GM21367 (cell line): ENCODE results near the gene PCDHB8.
"Not testable (repeated sequence)": the region's sequence is repeated elsewhere in the genome, so short reads cannot be mapped to it uniquely, and the experiment has no call there.

Experiments
- ATAC-seq: cut with Tn5 transposase; IDR thresholded peaks from one replicate; pipeline ENCODE4 v1.9.1; 2021; ENCODE audit not compliant: unreplicated experiment

Gene PCDHB8

GRCh38 chr5:141177577-141178191 is at the start of gene PCDHB8:
Gene PCDHB8, plus strand, starts transcription at chr5:141177790. Its CDS starts 245 bp downstream, at chr5:141178035.
- ATAC-seq, result not testable (repeated sequence)

GRCh38 chr5:141135030-141135717 is 42.4 kb upstream of the PCDHB8 start, which contains the start of gene PCDHB5:
Gene PCDHB5, plus strand, starts transcription at chr5:141135206. Its CDS starts 229 bp downstream, at chr5:141135435.
- ATAC-seq, result no peak

DNA sequence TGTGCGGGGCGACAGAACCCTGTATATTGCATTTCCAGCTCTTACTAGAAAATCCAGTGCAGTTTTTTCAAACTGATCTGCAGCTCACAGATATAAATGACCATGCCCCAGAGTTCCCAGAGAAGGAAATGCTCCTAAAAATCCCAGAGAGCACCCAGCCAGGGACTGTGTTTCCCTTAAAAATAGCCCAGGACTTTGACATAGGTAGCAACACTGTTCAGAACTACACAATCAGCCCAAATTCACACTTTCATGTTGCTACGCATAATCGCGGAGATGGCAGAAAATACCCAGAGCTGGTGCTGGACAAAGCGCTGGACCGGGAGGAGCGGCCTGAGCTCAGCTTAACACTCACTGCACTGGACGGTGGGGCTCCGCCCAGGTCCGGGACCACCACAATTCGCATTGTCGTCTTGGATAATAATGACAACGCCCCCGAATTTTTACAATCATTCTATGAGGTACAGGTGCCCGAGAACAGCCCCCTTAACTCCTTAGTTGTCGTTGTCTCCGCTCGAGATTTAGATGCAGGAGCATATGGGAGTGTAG is 41.8 kb upstream of the PCDHB8 start:
- no peak for ATAC-seq

DNA sequence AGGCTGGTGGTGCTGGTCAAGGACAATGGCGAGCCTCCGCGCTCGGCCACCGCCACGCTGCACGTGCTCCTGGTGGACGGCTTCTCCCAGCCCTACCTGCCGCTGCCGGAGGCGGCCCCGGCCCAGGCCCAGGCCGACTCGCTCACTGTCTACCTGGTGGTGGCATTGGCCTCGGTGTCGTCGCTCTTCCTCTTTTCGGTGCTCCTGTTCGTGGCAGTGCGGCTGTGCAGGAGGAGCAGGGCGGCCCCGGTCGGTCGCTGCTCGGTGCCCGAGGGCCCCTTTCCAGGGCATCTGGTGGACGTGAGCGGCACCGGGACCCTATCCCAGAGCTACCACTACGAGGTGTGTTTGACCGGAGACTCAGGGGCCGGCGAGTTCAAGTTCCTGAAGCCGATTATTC is 40.2 kb upstream of the PCDHB8 start:
- not testable (repeated sequence) for ATAC-seq

DNA sequence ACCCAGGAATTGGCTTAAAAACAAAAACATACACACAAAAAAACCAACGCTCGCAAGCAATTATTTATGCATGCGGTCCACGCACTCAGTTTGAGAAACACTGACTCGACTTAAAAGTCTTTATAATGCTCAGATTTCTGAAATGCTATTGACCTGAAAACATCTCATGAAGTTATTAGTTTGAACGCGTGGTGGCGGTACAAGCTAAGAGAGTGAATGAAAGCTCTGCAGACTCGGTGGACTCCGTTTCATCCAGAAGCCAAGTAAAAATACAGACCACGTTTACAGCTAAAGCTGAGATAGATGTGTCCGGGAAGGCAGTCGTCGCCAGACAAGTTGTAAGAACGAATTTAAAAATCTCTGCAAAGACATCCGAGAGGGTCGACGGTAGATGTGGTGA is 27.8 kb upstream of the PCDHB8 start, which contains the start of gene PCDHB6:
Gene PCDHB6 (plus strand): TSS at position 246 of the 400 bp plus-strand sequence. CDS start 201 bp downstream, outside the sequence.
- no peak for ATAC-seq

DNA sequence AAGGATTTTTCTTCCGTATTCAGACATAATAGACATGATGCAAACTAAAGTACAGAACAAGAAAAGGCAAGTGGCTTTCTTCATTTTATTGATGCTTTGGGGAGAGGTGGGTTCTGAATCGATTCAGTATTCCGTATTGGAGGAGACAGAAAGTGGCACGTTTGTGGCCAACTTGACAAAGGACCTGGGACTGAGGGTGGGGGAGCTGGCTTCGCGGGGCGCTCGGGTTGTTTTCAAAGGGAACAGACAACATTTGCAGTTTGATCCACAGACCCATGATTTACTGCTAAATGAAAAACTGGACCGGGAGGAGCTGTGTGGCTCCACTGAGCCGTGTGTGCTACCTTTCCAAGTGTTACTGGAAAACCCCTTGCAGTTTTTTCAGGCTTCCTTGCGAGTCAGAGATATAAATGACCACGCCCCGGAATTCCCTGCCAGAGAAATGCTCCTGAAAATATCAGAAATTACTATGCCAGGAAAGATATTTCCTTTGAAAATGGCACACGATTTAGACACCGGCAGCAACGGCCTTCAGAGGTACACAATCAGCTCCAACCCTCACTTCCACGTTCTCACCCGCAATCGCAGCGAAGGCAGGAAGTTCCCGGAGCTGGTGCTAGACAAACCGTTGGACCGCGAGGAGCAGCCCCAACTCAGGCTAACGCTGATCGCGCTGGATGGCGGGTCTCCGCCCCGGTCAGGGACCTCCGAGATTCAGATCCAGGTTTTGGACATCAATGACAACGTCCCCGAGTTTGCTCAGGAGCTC is 27.2 kb upstream of the PCDHB8 start:
- ATAC-seq, result no peak

DNA sequence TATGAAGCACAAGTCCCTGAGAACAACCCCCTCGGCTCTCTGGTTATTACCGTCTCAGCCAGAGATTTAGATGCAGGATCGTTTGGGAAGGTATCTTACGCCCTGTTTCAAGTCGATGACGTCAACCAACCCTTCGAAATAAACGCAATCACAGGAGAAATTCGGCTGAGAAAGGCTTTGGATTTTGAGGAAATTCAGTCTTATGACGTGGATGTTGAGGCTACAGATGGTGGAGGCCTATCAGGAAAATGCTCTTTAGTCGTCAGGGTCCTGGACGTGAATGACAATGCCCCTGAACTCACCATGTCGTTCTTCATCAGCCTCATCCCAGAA is 26.6 kb upstream of the PCDHB8 start:
- ATAC-seq, result no peak

GRCh38 chr5:141151632-141152031 is 26.0 kb upstream of the PCDHB8 start:
- not testable (repeated sequence) for ATAC-seq

DNA sequence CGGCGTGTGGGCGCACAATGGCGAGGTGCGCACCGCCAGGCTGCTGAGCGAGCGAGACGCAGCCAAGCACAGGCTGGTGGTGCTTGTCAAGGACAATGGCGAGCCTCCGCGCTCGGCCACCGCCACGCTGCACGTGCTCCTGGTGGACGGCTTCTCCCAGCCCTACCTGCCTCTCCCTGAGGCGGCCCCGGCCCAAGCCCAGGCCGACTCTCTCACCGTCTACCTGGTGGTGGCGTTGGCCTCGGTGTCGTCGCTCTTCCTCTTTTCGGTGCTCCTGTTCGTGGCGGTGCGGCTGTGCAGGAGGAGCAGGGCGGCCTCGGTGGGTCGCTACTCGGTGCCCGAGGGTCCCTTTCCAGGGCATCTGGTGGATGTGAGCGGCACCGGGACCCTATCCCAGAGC is 25.5 kb upstream of the PCDHB8 start:
- not testable (repeated sequence) for ATAC-seq

GRCh38 chr5:141155540-141156374 is 21.8 kb upstream of the PCDHB8 start:
- no peak for ATAC-seq

GRCh38 chr5:141157356-141157755 is 20.2 kb upstream of the PCDHB8 start:
- ATAC-seq, result not testable (repeated sequence)

DNA sequence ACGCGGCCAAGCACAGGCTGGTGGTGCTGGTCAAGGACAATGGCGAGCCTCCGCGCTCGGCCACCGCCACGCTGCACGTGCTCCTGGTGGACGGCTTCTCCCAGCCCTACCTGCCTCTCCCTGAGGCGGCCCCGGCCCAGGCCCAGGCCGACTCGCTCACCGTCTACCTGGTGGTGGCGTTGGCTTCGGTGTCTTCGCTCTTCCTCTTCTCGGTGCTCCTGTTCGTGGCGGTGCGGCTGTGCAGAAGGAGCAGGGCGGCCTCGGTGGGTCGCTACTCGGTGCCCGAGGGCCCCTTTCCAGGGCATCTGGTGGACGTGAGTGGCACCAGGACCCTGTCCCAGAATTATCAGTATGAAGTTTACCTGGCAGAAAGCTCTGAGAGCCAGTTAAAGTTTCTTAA is 19.7 kb upstream of the PCDHB8 start:
- ATAC-seq, result not testable (repeated sequence)

GRCh38 chr5:141172381-141173204 is 5.0 kb upstream of the PCDHB8 start, which contains the start of gene PCDHB7:
Gene PCDHB7, plus strand, starts transcription at chr5:141172644. Its CDS starts 192 bp downstream, at chr5:141172836.
- ATAC-seq, result no peak

GRCh38 chr5:141174291-141175104 is 3.1 kb upstream of the PCDHB8 start:
- not testable (repeated sequence) for ATAC-seq

DNA sequence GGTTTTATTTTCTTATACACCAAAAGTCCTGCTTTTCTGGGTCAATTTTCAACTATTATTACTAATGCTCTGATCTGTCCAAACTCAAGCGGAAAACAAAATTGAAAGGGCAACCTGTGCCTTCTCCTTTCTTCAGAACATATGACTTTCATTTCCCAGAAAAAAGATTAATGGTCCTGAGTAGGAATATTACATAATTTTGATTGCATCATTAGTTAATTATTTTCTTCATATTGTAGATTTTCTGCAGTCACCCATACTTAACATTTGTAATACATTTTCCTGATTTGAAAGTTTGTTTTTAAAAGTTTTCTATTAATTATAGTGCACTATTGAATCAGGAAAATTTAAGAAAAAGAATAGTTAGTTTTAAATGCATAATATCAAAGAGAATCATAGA is 1.7 kb upstream of the PCDHB8 start:
- no peak for ATAC-seq

GRCh38 chr5:141179371-141179770 is 1.8 kb downstream of the PCDHB8 start:
- ATAC-seq, result not testable (repeated sequence)

GRCh38 chr5:141179876-141180275 is 2.3 kb downstream of the PCDHB8 start:
- not testable (repeated sequence) for ATAC-seq

DNA sequence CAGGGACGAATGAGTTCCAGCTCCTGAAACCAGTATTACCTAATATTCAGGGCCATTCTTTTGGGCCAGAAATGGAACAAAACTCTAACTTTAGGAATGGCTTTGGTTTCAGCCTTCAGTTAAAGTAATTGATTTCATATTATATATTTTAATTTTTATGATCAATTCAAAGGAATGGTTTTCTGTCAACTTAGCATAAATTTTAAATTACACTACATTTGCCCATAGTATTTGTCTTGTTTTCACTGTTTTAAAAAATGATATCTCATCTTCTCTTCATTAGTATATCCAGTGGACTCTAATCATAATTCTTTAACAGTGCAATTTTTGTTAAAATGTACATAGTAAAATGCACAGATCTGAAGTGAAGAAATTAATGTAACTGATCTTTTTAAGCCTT is 2.7 kb downstream of the PCDHB8 start:
- ATAC-seq, result no peak

- ATAC-seq, result no peak
These were observed 4.7 kb downstream of the PCDHB8 start, which contains the start of gene PCDHB16 for GRCh38 chr5:141182248-141182647. Gene PCDHB16, plus strand, starts transcription at chr5:141182387. Its CDS starts 173 bp downstream, at chr5:141182560.
